Measurements from ENCODE around the gene ATF7.

- TF ChIP-seq, protein P1, sequence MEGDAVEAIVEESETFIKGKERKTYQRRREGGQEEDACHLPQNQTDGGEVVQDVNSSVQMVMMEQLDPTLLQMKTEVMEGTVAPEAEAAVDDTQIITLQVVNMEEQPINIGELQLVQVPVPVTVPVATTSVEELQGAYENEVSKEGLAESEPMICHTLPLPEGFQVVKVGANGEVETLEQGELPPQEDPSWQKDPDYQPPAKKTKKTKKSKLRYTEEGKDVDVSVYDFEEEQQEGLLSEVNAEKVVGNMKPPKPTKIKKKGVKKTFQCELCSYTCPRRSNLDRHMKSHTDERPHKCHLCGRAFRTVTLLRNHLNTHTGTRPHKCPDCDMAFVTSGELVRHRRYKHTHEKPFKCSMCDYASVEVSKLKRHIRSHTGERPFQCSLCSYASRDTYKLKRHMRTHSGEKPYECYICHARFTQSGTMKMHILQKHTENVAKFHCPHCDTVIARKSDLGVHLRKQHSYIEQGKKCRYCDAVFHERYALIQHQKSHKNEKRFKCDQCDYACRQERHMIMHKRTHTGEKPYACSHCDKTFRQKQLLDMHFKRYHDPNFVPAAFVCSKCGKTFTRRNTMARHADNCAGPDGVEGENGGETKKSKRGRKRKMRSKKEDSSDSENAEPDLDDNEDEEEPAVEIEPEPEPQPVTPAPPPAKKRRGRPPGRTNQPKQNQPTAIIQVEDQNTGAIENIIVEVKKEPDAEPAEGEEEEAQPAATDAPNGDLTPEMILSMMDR (IDR thresholded peaks at IDR 0.05; ENCODE audit: low read depth, low read length, poor library complexity, severe bottlenecking), result no peak
- TF ChIP-seq EZH2phosphoT487 (IDR thresholded peaks at IDR 0.05; ENCODE audit: borderline replicate concordance, low read length), result no peak
These were observed 36.3 kb downstream of the ATF7 start for GRCh38 chr12:53589915-53590314.

Data from DOHH2 (cell line).